Stimulated activated CD8-positive, alpha-beta memory T cell treated with anti-CD3 and anti-CD28 coated beads, Interleukin-12 subunit alpha, Interleukin-12 subunit beta, amount 100 ng/mL, for 4 hours (primary cell): ENCODE results near the gene LMNTD2.
A peak's percentile ranks its signal among the peaks of the same experiment; 100 is the strongest.
"Not testable (repeated sequence)": the region's sequence is repeated elsewhere in the genome, so short reads cannot be mapped to it uniquely, and the experiment has no call there.

Experiments used
- DNase-seq: peaks from one replicate; pipeline ENCODE4 v3.0.0-alpha.2; 2020; ENCODE audit warnings: low read depth

The LMNTD2 gene

GRCh38 chr11:532986-533585 lies 27.5 kb downstream of the LMNTD2 start:
- no peak for DNase-seq

DNA sequence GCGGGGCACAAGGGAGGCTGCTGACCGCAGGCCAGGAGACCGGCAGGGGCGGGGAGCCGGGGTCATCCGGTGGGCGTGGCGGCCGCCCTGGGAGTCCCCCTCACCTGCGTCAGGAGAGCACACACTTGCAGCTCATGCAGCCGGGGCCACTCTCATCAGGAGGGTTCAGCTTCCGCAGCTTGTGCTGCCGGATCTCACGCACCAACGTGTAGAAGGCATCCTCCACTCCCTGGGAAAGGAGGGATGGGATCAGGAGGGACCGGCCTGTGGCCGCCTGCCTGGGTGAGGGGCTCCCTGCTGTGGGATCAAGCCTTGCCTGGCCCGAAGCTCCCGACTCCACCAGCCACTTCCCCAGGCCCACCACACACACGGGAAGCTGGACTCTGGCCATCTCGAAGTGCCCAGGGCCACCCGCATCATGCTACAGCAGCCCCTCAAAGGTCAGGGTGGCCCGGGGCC lies 28.0 kb downstream of the LMNTD2 start:
- no peak for DNase-seq

DNA sequence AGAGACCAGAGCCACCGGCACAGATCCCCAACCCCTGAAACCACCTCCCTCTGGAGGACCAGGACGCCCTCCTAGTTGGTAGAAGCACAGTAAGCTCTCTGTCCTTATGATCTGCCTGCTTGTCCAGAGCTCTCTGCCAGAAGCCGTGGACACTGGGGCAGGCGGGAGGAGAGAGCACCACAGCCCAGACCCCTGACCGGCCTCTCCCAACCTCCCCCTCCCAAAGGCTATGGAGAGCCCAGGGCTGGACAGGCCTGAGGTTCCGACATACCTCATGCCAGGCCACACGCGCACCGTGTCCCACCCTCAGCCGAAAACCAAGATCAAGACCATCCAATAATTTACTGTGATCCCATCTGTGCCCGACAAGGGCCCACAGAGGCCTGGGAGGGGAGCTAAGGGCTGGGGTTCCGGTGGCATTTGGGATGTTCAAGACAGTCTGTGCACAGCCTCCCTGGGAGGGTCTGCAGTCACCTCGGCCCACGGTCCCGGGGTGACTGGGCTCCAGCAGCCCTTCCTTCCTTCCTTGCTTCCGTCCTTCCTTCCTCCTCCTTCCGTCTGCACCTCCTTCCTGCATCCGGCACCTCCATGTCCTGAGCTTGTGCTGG lies 28.5 kb downstream of the LMNTD2 start:
- DNase-seq, result no peak

DNA sequence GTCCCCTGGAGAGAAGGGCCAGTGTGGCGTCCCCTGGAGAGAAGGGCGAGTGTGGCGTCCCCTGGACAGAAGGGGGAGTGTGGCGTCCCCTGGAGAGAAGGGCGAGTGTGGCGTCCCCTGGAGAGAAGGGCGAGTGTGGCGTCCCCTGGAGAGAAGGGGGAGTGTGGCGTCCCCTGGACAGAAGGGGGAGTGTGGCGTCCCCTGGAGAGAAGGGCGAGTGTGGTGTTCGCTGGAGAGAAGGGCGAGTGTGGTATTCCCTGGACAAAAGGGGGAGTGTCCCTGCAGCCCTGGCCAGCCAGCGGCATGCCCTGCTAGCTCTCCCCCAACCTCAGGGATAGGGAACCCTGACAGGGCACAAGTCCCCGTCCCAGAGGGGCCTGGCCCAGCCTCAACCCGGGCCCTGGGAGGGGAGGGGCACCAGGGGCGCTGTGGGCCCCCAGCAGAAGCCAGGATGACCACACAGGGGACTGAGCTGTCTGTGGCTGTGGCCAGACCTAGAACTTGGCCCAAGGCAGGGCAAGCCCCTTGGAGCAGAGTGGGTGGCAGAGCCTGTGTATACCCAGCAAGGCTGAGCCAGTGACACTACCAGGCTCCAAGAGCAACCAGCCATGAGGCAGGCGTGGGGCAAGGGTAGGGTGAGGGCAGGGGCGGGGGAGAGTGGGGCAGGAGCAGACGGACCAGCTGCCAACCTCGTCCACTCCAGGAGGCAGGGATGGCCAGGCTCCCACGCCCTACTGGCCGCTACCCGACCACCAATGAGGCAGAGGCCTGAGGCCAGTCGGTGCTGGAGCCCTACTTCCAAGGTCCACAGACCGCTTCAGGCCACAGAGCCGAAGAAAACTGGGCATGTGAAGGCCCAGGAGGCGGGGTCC lies 29.3 kb downstream of the LMNTD2 start:
- no peak for DNase-seq

GRCh38 chr11:529728-530411 lies 30.7 kb downstream of the LMNTD2 start:
- DNase-seq, result no peak

DNA sequence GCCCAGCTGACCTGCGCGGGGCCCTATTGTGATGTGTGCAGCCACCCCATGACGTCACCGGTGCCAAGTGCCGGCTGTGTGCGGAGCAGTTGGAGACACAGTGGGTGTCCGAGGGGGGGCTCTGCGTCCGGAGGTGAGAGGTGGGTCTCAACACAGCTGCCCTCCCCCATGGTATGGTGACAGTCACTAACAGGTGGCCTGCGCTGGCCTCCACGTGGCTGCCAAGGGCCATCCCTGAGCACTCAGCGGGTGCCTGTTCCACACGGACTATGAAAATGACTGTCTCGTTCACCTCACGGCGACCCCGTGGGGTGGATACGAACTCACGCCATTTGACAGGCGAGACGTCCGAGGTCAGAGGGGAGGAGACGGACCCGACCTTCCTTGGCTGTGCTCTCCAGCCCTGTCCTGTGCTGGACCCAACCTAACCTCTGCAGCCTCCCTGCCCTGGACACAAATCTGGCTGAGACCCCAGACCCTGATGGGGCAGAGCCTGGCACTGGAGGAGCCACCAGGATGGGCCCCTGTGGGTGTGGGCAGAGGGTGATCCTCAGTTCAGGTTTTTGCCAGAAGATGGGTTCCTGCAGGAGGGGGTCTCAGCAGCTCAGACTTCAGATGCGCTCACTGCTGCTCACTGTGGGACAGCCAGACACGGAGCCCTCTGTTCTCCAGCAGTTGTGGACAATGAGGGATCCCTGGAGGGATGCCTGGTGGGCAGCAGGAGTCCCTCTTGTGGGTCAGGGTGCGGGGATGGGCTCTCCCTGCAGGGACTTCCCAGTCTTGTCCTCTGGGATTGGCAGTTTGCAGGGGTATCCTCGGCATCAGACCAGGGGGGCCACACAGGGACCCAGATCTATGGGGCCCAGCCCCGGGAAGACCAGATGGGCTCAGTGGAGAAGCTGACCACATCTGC lies 31.5 kb downstream of the LMNTD2 start:
- no peak for DNase-seq

GRCh38 chr11:528166-528814 lies 32.2 kb downstream of the LMNTD2 start:
- no peak for DNase-seq

DNA sequence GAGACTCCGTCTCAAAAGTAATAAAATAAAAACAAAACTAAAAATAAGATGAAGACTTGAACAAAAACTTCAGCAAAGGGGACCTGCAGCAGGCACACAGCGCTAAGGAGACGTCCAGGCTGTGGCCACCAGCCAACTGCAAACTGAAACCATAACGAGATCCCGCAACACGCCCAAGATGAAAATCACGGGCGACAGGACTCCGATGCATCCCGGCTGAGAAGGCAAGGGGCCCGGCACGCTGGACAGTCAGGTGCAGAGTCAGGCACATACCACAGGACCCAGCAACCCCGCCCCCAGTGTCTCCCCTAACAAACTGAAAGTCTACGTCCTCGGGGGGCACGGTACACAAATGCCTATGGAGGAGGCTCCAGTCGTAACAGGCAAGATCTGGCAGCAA lies 34.3 kb downstream of the LMNTD2 start:
- no peak for DNase-seq

GRCh38 chr11:521177-521688 lies 39.3 kb downstream of the LMNTD2 start:
- DNase-seq, result no peak

GRCh38 chr11:520428-521176 lies 39.9 kb downstream of the LMNTD2 start:
- DNase-seq, result no peak

DNA sequence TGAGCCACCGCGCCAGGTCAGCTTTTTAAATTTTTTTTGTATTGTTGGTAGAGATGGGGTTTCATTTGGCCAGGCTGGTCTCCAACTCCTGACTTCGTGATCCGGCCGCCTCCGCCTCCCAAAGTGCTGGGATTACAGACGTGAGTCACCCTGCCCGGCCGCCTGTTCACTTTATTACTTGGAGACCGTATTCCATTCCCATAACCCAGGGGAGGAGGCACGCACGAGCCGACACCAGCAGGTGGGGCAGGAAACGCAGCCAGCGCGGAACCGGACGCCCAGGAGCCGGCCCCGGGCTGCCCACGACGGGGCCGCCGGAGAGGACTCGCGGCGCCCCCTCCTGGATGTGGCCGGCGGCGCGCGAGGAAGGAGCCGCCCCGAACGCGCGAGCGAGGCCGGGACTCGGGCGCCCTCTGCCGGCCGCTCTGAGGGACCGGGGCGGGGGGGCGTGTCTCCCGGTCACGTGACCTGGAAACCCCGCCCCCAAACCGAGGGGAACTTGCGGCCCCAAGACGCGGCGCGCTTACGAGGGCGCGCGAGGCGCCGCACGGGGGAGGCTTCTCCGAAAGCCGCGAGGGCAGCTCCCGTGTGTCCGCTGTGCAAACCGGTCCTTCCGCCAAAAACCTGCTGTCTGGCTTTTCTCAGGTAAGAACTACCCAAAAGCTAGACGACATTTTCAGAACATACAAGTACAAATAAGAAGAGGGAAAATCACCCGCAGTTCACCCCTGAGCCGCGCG lies 41.9 kb downstream of the LMNTD2 start:
- DNase-seq, result peak; percentile 87

GRCh38 chr11:516918-517685 lies 43.4 kb downstream of the LMNTD2 start:
- not testable (repeated sequence) for DNase-seq

GRCh38 chr11:516400-516799 lies 44.1 kb downstream of the LMNTD2 start:
- no peak for DNase-seq

DNA sequence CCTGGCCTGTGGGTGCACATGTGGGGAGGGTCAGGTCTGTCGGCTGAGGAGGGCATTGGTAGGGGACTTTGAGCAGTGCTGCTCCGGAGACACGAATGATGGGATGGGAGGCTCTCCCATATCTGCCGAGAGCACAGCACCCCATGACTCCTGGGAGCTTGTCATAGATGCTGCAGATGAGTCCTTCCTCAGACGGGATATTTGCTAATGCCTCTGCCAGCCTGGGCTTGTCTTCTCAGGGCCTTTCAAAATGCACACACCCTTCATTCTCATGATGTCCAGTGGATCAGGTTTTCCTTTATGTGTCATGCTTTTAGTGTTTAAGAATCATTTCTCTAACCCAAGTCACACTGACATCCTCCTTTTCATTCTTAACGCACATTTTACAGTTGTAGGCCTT lies 45.4 kb downstream of the LMNTD2 start:
- no peak for DNase-seq

GRCh38 chr11:514606-515005 lies 45.9 kb downstream of the LMNTD2 start:
- DNase-seq, result no peak

GRCh38 chr11:512761-513595 lies 47.6 kb downstream of the LMNTD2 start:
- no peak for DNase-seq

DNA sequence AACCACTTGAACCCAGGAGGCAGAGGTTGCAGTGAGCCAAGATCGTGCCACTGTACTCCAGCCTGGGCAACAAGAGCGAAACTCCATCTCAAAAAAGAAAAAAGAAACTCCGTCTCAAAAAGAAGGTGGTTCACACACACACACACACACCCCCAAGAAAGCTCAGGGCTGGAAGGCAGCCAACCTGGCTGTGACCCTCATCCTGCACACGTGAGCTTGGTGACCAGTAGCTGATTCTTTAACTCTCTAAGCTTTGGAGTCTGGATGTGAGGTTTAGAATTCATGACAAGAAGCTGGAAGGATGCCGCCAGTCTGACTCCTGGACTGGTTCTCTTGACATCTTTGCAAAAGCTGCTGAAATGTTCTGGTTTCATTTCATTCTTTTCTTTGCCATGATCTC lies 51.6 kb downstream of the LMNTD2 start:
- DNase-seq, result no peak
